ENCODE data around the gene TMA7B. TPM values are rescaled to one million over a fixed set of nuclear protein-coding genes. Genes with fewer than 3 reads are reported as not detected.

TMA7B gene
- total RNA-seq, 2 donors from 2014 or later, result 0.20 TPM; not detected in 1

- Histone ChIP-seq H3K4me1 (no peaks in the 10 kb centered on the region), H3K9me3 (no peaks in the 10 kb centered on the region), H3K36me3 (no peaks in the 10 kb centered on the region), H3K27ac (no peak overlapping the region), H3K27me3 (no peaks in the 10 kb centered on the region), H3K9ac (ENCODE audit: low read depth in 2 of 2, low read length in 2 of 2) (no peak overlapping the region), H3K4me3 (no peak overlapping the region)
- no peak for DNase-seq
- intact Hi-C loops (cut with DNase I), result no loop called here
- no peak for TF ChIP-seq CTCF (IDR thresholded peaks at IDR 0.05)
These were observed 21.6 kb upstream of the TMA7B start for GRCh38 chr22:39938509-39939111.

GRCh38 chr22:39939830-39940229, 20.4 kb upstream of the TMA7B start:
- Histone ChIP-seq H3K9ac (ENCODE audit: low read depth in 2 of 2, low read length in 2 of 2) (no peak overlapping the region), H3K4me1 (no peaks in the 10 kb centered on the region), H3K36me3 (no peaks in the 10 kb centered on the region), H3K27ac (no peak overlapping the region), H3K27me3 (no peaks in the 10 kb centered on the region), H3K4me3 (no peak overlapping the region), H3K9me3 (no peaks in the 10 kb centered on the region)
- TF ChIP-seq CTCF (IDR thresholded peaks at IDR 0.05), result no peak
- intact Hi-C loops (cut with DNase I), result no loop called here
- DNase-seq, result no peak

GRCh38 chr22:39940757-39941305, 19.4 kb upstream of the TMA7B start:
- no peak for TF ChIP-seq CTCF (IDR thresholded peaks at IDR 0.05)
- no peak overlapping the region for H3K27ac ChIP-seq
- no peak overlapping the region for H3K9ac ChIP-seq (ENCODE audit: low read depth in 2 of 2, low read length in 2 of 2)
- intact Hi-C loops (cut with DNase I), result no loop called here
- H3K27me3 ChIP-seq, result no peaks in the 10 kb centered on the region
- no peak for DNase-seq
- H3K4me1 ChIP-seq, result no peaks in the 10 kb centered on the region
- H3K9me3 ChIP-seq, result no peaks in the 10 kb centered on the region
- H3K4me3 ChIP-seq, result no peak overlapping the region
- H3K36me3 ChIP-seq, result no peaks in the 10 kb centered on the region

- no peak overlapping the region for H3K4me3 ChIP-seq
- no peaks in the 10 kb centered on the region for H3K9me3 ChIP-seq
- no peak for TF ChIP-seq CTCF (IDR thresholded peaks at IDR 0.05)
- H3K9ac ChIP-seq (ENCODE audit: low read depth in 2 of 2, low read length in 2 of 2), result no peak overlapping the region
- DNase-seq, result no peak
- no peaks in the 10 kb centered on the region for H3K4me1 ChIP-seq
- no peak overlapping the region for H3K27ac ChIP-seq
- no peaks in the 10 kb centered on the region for H3K27me3 ChIP-seq
- no peaks in the 10 kb centered on the region for H3K36me3 ChIP-seq
- intact Hi-C loops (cut with DNase I), result no loop called here
These were observed 18.6 kb upstream of the TMA7B start for GRCh38 chr22:39941601-39942000.

GRCh38 chr22:39942439-39943230, 17.6 kb upstream of the TMA7B start:
- no peak for TF ChIP-seq CTCF (IDR thresholded peaks at IDR 0.05)
- no peaks in the 10 kb centered on the region for H3K36me3 ChIP-seq
- no peak overlapping the region for H3K4me3 ChIP-seq
- no peaks in the 10 kb centered on the region for H3K9me3 ChIP-seq
- intact Hi-C loops (cut with DNase I), result no loop called here
- no peaks in the 10 kb centered on the region for H3K27me3 ChIP-seq
- no peak overlapping the region for H3K27ac ChIP-seq
- no peaks in the 10 kb centered on the region for H3K4me1 ChIP-seq
- DNase-seq, result no peak
- no peak overlapping the region for H3K9ac ChIP-seq (ENCODE audit: low read depth in 2 of 2, low read length in 2 of 2)

All from colonic mucosa (tissue), 4 donors.